A204.1 (cell line): Measurements from ENCODE around the gene DRICH1.
"Not testable (repeated sequence)": the region's sequence is repeated elsewhere in the genome, so short reads cannot be mapped to it uniquely, and the experiment has no call there.

ENCODE experiments used
- FAIRE-seq: peaks from 2 replicates; lab custom pipeline; 2012; peaks lifted over from hg19 to GRCh38; lab: Jason Lieb, UNC

DRICH1 gene

DNA sequence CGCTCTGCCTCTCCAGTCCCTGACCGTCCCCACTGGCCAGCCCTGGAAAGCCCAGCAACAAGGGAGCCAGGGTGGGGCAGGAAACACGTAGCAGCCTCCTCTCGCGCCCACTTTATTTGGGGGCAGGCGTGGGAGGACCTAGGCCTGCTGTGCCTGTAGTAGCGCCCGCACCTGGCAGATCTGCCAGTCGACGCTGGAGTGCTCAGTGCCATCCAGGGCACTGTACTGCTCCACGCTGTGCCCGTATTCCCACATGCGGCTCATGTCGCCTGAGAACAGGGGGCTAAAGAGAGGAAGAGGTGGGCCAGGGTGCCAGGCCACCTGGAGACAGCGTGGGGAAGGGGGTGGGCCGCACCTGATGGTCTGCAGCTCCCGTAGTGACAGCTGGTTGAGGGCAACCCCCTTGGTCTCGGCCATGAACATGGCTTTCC, 17.0 kb upstream of the DRICH1 start:
- FAIRE-seq: no peak

DNA sequence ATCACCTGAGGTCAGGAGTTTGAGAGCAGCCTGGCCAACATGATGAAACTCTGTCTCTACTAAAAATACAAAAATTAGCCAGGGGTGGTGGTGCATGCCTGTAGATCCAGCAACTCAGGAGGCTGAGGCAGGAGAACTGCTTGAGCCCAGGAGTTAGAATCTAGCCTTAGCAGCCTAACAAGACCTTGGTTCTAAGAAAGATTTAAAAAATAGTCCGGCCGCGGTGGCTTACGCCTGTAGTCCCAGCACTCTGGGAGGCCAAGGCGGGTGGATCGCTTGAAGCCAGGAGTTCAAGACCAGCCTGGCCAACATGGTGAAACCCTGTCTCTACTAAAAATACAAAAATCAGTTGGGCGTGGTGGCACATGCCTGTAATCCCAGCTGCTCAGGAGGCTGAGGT, 14.4 kb upstream of the DRICH1 start:
- not testable (repeated sequence) for FAIRE-seq

DNA sequence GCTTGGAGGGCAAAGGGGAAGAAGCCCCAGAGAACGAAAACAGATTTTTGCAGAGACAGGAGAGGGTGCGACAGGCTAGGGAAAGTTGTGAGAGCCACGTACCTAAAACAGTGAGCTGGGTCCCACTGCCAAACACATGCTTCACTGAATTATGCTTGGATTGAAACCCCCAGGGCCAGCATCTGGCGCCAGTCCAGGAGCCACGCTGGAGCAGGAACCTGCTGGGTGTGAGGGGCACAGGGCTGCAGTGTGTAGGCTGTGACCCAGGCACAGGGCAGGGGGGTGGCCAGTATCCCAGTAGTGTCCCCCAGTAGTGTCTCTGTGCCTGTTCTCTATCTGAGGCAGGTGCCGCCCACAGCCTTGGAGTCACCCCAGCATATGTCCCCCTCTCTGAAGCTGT, 8.1 kb upstream of the DRICH1 start:
- not testable (repeated sequence) for FAIRE-seq

DNA sequence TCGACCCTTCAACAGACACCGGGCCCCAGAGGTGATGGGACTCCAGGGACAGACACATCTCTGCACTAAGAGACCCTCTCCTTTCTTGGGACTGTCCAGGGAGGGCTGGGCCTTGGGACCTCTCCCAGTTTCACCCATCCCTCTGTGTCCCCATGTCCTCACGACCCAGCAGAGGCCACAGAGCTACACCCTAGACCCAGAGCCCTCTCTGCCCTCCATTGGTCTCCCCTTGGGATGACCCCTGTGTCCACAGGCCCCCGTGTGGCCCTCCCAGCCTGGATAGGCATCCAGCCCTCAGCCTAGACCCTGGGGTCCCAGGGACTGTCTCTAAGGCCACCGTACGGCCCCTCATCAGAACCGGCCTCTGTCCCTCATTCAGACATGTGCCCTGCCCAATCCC, 7.5 kb upstream of the DRICH1 start:
- no peak for FAIRE-seq

DNA sequence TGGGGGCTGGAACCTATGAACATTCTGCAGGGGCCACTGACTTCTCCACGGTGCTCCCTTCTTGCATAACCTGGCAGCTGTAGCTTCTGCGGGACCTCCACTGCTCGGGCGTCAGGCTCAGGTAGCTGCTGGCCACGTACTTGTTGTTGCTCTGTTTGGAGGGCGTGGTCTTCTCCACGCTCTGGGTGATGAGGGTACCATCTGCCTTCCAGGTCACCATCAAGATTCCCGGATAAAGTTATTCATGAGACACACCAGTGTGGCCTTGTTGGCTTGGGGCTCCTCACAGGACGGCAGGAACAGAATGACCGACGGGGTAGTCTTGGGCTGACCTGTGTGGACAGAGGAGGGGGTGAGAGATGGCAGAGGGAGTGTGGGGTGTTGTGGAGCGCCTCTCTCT, 6.5 kb upstream of the DRICH1 start:
- FAIRE-seq: no peak

DNA sequence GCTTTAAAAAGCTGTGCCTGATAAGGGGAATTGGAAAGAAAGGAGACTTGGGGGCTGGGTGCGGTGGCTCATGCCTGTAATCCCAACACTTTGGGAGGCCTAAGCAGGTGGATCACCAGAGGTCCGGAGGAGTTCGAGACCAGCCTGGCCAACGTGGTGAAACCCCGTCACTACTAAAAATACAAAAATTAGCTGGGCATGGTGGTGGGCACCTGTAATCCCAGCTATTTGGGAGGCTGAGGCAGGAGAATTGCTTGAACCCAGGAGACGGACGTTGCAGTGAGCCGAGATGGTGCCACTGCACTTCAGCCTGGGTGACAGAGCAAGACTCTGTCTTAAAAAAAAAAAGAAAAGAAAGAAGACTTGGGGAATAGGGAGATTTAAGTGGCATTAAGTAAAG, 3.2 kb upstream of the DRICH1 start:
- FAIRE-seq: not testable (repeated sequence)

DNA sequence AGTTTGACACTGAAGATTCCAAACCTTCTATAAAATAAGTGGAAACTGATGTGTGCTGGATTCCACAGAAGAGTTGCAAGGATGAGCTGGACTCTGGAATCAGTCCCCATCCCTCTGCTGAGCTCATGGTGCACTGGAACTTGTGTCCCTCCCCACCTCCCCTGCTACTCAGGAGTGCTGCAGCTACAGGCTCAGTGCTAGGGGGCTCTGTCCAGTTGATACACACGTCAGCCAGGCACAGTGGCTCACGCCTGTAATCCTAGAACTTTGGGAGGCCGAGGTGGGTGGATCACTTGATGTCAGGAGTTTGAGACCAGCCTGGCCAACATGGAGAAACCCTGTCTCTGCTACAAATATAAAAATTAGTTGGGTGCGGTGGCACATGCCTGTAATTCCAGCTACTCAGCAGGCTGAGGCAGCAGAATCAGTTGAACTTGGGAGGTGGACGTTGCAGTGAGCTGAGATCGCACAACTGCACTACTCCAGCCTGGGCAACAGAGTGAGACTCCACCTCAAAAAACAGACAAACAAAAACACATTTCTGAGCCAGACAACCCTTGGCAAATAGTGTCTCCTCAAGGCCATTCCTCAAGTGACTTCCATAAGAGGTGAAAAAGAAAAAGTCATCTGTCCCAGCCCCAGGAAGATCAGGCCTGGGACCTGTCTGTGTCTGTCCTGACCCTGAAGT, 3.9 kb downstream of the DRICH1 start:
- not testable (repeated sequence) for FAIRE-seq

DNA sequence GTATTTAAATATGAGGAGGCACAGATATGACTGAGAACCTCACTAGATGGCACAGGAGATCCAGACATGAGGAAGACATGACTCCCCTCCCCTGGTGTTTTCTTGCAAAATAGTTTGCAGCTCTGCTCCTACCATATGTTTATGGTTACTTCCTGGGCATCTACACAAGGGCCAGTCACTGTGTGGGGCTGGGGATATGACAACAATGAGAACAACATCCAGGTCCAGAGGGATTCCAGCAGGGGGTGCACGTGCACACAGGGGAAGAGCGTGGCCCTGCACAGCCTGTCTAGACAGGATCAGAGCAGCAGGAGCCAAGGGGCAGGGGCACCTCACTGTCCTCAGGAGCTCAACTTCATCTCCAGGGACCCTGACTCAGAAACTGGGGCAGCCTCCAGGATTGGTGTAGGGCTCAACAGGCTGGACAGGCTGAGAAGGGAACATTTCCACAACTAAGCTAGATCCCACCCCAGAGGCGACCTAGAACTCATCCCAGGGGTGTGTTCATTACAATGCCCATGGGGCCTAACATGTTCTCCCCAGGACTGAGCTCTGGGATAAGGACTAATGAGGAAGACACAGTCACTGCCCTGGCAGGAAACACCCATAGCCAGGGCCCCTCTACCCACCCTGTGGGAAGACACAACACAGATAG, 4.6 kb downstream of the DRICH1 start:
- FAIRE-seq: not testable (repeated sequence)

DNA sequence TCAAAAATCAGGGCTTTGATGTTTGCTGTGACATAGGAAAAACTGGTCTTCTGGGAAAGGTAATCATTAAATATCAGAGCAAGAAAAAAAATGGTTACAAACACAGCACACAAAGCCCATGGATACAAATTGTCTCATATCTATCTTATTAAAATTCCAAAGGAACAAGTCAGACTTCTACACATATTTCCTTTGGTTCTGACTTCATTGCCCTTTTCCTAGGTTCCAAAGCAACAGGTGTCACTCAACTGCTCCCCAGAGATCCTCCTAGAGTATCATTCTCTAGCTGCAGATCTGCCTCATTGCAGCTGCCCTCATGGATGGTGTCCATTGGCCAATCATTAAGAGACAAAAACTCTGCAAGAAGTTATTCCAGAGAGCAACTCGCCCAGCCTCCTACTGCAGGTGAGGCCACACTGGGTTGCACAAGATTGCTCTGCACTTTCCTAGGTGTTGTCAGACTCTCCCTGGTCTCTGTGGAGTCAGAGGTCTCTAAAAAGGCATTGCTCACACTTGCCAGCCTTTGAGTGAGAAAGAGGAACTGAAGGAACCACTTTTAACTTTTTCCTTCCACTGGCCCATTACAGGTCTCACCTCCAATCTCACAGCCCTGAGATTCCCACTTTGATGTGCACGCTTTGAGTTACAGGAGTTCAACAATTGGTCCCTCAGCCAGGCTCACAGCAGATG, 5.7 kb downstream of the DRICH1 start:
- FAIRE-seq: no peak

DNA sequence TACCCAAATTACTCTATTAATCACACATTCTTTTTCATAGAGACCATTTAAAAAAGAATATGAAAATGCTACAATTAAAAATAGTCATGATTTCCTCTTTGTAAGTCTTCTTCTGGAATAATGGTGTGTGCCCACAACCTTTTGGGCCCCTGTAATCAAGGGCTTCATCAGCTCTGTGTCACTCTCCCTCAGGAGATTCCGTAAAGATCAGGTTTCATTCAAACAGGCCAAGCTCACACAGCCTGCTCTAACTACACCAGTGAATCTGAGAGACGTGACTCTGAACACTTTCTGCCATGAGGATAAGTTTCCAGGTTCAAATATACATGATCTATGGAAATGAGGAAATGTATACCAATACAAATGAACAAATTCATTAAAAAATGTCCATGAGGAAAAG, 9.5 kb downstream of the DRICH1 start:
- FAIRE-seq: no peak

DNA sequence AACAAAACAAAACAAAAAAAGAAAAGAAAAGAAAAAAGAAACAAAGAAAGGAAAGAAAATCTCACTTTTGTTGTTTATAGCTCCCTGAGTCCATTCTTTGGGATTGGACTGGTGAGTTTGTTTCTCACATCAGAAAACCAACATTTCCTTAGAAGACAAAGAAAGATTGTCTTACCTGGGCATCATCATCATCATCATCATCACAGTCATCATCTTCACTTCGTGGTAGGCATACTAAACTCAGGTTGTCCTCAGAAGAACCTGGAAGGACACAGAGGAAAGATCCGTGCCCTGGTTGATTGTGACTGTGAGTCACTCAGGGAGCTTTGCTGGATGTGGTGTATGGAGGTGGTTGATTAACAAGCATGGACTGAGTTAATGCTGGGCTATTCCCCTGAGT, 10.2 kb downstream of the DRICH1 start:
- not testable (repeated sequence) for FAIRE-seq

DNA sequence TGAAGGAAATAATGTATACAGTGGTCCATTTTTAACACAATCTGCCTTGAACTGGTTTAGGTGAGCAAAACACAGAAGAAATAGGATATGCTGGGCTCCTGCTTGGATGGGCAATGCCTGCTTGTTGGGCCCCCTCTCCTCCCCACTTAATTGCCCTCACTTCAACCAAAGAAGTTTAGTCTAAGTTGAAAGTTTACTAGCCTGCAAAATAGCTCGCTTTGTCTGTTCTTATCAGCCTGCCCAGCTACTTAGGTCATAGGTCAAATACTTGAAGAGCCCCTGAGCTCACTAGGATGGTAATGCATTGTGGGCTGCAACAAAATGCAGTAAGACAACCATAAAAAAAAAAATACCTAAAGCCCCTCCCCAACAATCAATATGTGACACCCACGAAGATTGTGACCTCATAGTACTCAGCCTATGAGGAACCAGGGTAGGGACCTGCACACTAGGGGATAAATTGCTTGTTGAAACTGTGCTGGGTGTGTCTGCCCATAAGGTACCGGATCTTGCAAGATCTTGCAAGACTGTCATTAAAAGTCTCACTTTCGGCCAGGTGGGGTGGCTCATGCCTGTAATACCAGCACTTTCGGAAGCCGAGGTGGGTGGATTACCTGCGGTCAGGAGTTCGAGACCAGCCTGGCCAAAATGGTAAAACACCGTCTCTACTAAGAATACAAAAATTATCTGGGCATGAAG, 10.9 kb downstream of the DRICH1 start:
- no peak for FAIRE-seq

DNA sequence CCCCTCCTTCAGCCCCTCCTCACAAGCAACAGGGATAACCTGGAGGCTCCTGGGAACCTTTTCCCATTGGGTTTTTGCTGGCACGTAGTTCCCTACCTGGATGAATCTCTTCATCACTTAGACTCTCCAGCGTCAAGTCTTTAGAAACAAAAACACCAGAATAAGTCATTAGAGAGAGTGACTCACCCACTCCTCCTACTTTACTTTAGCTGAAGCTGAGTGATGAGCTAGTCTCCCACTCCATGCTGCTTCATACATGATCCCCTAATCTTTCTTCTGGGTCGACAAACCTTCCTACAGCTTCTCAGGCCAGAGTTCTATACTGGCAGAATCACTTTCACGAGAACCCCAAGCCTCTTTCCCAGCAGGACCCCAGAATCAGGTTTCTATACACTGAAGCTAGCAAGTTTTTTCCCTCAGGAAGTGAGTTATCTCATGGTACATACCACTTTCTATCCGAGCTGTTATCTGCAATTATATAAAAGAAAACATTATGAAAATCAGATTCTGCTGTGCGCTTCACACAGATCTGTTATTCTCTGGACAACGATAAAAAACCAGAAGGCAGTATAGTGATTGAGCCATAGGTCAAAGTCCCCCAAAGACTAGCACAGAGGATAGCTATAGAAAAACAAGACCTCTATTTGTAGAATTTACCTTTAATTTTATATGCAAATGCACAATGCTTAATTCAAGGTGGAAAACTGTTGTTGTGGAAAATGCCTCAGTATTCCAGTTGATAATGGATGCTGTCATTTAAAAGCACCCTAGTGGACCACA, 18.7 kb downstream of the DRICH1 start:
- no peak for FAIRE-seq

DNA sequence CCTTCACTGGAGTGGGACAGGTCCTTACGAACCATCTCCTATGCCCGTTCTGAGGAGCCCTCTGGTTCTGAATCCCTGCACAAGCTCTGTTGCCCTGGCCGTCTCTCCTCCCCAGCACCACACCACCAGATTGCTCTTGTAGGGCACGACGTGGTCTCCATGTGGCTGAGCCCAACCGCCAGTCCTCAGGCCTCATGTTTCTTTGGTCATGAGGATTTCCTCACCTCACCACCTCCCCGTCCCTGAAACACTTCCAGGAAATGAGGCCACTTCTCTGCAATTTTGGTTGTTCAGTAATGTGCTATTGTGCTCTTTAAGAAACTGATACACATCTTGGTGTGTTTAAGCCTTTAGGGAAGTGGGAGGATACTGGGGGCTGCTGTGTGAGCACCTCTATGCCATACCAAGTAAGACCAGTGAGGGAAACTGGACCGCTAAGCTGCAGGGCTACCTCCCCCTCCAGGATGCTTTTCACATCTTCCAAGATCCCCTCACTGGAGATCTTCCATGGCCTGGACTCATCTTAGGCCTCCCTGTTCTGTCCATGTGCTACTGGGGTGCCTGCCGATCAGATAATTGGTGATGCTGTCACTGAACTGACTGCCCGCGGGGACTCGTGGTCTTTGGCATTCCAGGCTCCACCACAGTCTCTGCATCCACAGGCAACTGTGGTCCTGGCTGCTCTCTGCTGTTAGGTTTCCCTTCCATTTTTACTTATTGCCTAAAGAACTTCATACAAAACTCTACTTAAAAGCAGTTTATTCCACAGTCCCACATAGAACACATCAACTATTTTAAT, 21.9 kb downstream of the DRICH1 start:
- no peak for FAIRE-seq

DNA sequence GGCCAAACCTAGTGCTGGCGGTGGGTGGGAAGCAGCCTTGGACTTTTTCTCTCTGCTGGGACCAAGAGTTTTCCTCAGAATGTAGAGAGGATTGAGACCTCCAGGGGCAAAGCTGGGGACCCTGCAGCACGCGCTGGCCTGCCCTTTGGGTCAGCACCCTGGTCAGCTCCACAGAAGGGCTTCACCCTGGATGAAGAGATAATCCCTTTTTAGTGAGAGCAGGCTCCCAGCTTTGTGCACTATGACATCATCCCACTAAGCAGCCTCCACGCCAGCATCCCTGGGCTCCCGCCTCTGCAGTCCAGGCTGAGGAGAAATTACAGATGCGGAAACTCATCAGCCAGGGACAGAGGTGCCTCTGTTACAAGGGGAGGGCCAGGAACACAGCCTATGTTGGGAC, 23.5 kb downstream of the DRICH1 start:
- no peak for FAIRE-seq

DNA sequence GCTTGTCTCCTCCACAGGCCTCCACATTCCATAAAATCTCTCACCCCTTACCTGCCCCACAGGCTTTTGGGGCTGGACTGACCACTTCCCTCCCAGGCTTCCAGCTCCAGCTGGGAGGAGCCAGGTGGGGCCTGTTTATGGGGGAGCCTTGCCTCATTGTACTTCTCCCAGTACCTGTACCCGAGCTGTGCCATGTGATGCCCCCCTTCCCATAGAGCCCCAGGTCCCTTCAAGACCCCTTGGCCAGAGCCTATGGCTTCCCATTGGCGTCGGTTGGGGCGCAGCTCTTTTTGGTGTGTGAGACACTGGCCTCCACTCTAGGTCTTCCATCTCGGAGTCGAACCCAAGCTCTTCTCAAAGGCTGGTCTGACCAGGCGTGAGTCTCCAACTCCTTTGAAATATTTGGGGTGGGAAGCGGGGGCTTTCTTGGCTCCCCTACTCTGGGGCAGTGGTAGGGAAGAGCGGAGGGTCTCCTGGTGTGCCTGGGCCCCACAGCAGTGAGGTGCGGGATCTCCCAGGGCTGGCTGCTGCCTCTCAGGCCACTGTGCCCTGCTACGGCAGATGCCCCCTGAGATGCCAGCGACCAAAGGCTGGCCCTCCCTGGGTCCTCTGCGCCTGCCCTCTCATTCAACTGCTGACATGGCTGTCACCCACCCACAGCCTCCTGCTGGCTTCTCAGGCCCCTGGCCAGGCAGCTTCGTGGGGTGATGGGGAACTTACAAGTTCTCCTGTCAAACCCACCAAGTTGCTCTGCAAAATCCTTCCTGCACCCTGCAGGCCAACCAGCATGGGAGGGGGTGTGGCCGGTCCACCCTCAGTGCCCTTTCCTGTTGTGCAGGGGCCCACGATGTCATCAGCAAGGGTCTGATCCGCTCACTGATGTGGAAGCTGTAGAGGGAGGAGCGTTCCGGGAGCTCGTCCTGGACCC, 25.7 kb downstream of the DRICH1 start:
- no peak for FAIRE-seq

DNA sequence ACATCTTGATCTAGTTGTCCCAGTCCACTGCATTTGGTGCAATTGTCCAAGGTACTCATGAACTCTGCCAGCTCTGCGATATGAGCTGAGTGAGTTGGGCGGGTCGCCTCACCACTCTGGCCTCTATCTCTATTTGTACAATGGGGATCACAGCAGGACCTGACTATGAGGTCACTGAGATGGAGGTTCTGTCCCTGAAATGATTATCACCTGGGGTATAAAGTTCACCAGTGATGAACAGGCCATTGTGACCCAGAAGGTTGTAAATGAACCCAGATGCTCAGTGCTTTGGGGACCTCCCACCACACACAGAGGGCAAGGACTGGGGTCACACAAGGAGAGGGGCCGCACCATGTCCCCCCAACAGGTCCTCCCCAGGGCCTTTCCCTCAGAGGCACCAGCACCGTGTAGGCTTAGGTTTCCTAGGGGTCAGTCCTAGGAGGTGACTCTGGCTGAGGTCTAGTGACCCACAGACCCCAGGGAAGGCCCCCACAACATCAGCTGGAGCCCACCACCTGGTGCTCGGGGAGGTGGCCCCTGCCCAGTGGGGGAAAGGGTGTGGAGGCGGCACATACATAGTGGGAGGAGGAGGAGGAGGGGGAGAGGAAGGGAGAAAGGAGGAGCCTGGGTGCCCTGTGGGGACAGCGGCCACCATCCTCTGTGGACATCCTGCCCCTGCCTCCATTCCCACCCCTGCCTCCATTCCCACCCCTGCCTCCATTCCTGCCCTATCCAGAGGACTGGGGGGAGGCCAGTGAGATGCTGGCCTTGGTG, 27.0 kb downstream of the DRICH1 start:
- no peak for FAIRE-seq

DNA sequence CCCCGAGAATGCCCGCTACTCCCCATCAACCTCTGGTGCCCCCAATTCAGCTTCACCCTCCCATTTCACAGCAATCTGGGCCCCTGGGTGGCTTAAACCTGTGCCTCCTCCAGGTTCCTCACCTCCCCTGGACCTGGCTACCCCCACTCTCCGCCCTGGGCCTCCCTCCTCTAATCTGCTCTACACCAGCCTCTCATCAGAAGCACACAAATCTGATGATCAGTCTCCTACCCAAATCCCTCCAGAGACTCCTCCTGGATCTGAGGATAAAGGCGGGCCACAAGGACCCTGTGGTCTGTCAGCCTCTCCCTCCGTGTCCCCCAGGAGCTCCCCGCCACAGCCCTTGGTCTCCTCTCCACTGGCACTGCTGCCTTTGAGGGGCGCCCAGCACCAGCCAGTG, 28.9 kb downstream of the DRICH1 start:
- FAIRE-seq: no peak

DNA sequence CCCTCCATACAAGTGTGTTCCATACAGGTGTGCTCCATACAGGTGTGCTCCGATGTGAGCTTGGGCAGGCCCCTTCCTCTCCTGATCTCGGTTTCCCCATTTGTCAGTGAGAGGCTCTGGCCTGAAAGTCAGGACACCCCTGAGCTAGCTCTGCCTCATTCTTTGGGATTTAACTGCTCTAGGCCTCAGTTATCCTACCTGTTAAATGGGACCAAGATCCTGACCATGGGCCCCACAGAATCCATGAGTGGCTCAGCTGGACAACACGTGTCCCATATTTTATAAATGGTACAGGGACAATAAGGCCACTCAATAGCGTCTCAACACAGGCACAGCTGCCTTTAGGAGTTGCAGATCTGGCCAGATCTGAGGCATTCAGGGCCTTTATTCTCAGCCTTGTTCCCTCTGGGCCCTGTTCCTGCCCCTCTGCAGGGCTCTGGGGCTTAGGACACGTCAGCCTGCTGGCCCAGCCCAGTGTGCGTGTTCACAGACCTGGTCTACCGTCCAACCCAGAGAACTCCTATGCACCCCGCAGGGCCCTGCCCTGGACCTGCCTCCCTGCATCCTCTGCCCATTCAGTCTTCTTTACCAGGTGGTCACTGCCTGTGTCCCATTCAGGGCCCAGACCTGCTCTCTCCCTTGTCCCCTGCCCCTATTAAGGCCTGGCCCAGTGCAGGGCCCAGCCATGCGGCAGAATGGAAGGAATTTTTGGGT, 33.2 kb downstream of the DRICH1 start:
- FAIRE-seq: no peak
